HG03342 (cell line): ENCODE results near the gene IFI16.

Source experiments
- ATAC-seq: cut with Tn5 transposase; IDR thresholded peaks from one replicate; pipeline ENCODE4 v1.9.1; 2021; ENCODE audit warnings: mild to moderate bottlenecking, moderate library complexity; ENCODE audit not compliant: unreplicated experiment

IFI16 gene

GRCh38 chr1:159056069-159056698 is 46.5 kb downstream of the IFI16 start:
- no peak for ATAC-seq

DNA sequence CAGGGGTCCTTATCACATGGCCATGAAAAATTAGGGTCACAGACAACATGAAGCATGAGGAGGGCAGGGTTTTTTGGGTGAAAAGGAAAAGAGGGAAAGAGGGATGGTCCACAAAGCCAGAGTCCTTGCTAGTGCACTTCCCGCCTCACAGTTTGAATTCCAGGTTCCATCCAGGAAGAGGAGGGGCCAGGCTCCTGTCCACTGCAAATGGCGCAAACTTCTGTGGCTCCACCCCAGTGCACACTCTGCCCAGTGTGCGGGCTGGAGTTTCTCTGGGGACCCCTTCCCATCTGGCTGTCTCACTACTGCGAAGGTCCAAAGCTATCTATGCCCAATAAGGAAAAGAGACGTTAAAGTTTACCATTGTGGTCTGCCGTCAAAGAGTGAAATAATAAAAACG is 49.0 kb downstream of the IFI16 start:
- ATAC-seq: no peak

GRCh38 chr1:159065106-159065505 is 55.4 kb downstream of the IFI16 start:
- no peak for ATAC-seq

- ATAC-seq: no peak
Observed at GRCh38 chr1:159066108-159066507, 56.4 kb downstream of the IFI16 start.

GRCh38 chr1:159067699-159068621 is 58.3 kb downstream of the IFI16 start:
- ATAC-seq: peak; percentile 85

- no peak for ATAC-seq
Observed at GRCh38 chr1:159068886-159069285, 59.2 kb downstream of the IFI16 start.

DNA sequence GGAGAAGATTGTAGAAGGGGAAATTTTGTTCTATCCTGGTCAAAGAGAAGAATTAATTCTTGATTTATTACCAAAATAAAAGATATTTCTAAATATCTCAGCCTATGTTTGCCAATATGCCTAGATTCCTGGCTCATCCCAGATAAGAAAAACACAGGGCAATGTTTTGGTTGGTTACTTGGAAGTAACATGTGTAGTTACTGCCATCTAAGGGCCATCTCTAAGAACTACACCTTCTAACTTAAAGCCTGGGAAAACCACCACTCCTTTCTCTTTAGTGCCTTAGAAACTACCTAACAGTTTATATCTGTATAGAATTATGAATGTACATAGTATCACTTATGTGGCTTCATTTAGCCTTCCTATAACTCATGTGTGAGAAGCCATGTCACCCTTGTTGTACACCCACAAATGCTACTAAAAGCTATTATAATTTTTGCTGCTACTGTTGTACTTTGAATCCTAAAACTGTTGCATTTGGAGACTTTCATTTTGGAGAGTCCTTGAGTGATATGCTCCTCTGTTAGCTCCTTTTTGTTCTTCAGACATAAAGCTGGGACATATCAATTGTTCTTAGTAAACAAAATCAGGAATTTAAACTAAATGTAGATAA is 62.4 kb downstream of the IFI16 start:
- ATAC-seq: no peak

- ATAC-seq: peak; percentile 82
Observed at GRCh38 chr1:159076438-159077119, 66.9 kb downstream of the IFI16 start, which contains the start of gene AIM2. Gene AIM2 (minus strand): TSS chr1:159076766. CDS start chr1:159073499, 3,267 bp downstream.

GRCh38 chr1:159077120-159077961 is 67.6 kb downstream of the IFI16 start:
- ATAC-seq: peak; percentile 70

DNA sequence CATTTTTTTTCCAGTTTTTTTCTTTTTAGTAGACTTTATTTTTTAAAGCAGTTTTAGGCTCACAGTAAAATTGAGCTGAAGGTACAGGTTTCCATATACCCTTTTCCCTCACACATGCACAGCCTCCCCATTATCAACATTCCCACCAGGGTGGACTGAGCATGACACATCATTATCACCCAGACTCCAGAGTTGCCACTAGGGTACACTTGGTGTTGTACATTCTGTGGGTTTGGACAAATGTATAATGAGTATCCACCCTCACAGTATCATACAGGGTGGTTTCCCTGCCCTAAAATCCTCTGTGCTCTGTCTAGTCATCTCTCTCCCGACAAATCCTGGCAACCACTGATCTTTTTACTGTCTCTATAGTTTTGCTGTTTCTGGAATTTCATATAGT is 69.8 kb downstream of the IFI16 start:
- ATAC-seq: no peak

DNA sequence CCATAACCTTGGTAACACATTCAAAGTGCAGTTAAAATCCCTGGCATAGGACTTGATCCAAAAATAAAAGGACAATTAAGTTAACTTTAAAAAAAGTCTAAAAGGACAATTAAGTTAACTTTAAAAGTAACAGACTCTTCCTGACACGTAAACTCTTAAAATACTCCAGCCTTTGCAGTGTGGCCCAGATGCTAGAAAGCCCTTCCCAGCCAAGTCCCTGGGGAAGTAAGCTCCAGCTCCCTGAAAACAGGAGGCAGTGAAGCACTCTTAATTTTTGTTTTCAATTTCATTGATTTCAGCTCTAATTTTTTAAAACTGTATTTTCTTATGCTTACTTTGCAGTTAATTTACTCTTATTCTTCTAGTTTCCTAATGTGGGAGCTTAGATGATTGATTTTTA is 71.9 kb downstream of the IFI16 start:
- ATAC-seq: no peak

- ATAC-seq: no peak
Observed at GRCh38 chr1:159083013-159083412, 73.3 kb downstream of the IFI16 start.

DNA sequence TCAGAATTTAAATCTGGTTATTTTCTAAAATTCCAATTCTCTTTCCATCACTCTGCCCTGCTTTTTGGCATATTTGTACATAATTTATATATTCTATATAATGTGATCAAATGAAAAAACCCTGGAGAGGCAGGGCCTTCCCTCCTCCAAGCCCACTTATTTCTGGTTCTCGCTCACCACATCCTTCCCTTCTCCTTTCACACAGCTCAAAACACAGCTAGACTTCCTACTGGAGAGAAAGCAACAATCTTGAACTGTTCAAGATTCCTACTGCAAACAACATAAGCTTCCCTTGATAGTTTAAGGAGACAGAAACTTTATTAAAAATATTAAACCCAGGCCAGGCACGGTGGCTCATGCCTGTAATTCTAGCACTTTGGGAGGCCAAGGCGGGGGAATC is 74.4 kb downstream of the IFI16 start:
- no peak for ATAC-seq

GRCh38 chr1:159084867-159085266 is 75.2 kb downstream of the IFI16 start:
- no peak for ATAC-seq

DNA sequence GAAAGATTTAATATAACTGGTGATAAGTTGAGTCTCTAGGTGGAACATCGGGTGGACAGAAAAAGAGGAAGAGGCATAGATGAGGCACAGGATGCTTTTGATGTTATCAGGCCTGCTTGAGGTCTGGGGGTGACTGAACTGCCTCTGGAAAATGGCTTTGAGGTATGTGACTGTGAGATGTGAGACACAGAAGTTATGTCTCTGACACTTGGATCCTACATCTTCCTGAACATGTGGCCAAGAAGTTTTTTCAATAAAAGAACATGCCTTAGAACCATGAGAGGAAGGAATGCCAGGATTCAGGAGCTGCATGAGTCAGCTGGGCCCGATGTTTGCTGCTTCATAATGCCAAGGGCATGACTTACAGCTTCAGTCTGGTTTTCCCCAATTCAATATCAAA is 78.3 kb downstream of the IFI16 start:
- no peak for ATAC-seq

DNA sequence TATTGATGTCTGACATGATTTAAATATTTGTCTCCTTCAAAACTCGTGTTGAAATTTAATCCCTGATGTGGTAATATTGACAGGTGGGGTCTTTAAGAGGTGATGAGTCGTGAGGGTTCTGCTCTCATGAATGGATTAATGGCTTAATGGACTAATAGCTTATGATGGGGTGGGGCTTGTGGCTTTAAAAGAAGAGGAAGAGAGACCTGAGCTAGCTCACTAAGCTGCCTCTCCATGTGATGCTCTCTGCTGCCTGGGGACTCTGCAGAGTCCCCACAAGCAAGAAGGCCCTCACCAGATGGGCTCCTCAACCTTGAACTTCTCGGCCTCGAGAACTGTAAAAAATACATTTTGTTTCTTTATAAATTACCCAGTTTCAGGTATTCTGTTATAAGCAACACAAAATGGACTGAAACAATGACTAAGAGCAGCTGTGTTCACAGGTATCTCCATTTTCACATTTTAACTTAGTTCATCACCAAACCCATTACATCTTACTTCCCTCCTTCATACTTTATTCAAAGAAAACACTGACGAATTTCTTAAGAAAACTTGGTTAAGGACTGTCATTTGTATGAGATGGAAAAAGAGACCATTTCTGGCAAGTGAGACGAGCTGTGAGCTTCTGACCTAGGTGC is 79.0 kb downstream of the IFI16 start:
- no peak for ATAC-seq

DNA sequence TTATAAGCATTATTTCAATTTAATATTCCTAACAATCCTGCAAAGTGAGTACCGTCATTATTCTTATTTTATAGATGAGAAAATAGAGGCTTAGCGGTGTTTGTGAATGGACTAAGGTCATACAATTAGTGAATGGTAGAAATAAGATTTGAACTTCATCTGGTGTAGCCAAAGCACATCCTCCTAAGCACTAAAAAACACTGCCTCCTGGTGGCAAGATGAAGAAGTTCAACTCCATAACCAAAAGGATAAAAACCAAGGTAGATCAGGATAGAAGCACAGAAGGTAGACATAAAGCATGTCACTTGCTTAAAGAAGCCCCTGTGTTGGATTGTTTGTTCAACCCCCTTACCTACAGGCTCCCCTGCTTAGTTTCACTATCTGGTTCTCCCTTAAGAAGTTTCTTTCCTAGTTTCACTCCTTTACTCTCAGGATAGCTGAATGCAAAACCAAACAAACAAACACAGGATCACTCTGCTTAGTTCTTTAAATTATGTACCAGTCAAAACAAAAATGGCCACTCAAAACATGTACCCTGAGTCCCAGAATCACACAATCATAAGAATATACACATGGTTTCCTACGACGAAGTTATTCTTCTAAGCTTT is 79.6 kb downstream of the IFI16 start:
- ATAC-seq: no peak

DNA sequence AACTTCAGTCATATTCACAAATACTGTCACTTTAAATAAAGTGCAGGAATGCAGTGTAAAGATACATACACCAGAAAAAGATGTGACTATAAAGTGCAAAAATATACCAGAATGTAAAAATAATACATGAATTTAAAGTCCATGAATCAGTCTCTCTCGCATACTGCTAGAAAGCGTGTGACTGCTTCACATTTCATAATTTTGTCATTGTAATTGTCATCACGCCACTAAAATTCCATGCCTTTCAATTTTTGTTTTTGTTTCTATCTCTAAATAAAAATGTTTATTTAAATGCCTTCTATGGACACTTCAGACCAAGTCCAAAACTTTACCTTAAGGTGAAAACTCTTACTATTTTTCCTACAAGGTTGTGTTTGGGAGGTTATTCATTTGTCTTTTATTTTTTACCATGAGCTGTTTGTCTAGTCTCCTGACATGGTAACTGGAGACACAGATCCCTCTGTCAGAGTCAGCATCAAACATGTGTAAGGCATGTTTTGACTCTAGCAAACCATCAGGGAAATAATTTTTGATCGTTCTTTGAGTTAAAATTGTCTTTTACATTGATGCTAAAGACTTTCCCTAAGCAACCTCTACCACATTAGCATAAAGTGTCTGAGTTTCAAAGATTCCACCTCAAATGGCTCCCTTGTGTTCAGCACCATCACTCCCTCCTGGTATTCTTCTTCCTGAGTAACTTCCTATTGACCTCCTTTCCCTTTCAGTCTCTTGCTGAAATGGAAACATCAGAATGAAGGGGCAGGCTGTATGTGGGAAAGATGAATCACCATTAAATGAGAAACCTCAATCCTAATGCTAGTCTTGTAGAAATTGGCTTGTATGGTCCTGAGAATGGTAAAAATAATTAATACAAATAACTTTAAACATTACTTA is 80.8 kb downstream of the IFI16 start:
- no peak for ATAC-seq
